Uterus (tissue), 2 donors: ENCODE data around the gene MT3.

Experiments used
- POLR2A ChIP-seq, 2 donors: fragments of 450-650 bp; IDR thresholded peaks; one replicate each; pipeline ENCODE4 v1.6.1; 2016; ENCODE audit warnings: antibody characterized with exemption in 2 of 2, mild to moderate bottlenecking in 1 of 2, moderate library complexity in 1 of 2
- TF ChIP-seq, protein P1 (sequence below), 4 experiments: fragments of 200-600 bp in 2 of 4; fragments of 450-650 bp in 2 of 4; sonication (generic) in 2 of 4; IDR thresholded peaks; one replicate each; pipeline ENCODE4 v1.5.1; 2016 to 2019; ENCODE audit warnings: antibody characterized with exemption in 4 of 4, mild to moderate bottlenecking in 2 of 4, moderate library complexity in 1 of 4

DNA sequence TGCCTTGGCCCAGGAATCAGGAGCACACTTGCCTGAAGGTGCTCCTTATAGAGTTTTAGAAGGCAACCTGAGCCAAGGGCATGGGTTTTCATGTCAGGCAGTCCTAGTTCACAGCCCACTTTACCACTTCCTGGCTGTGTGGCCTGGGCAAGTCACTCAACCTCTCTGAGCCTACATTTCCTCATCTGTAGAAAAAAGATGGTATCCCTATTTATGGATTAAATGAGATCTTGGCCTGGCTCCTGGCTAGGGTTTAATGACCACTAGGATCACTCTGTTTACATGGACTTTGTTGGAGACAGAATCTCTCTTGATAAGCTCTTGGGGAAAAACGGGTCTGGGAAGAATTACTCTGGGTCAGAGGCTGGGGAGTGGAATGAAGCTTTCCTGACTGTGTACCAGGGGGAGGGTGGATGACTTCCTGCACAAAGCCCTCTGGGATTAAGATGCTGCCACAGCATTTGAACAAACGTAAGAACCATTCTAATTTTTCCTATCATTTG lies 21.3 kb downstream of the MT3 start:
- TF ChIP-seq POLR2A (IDR thresholded peaks at IDR 0.05), result no peak
- TF ChIP-seq, protein P1, sequence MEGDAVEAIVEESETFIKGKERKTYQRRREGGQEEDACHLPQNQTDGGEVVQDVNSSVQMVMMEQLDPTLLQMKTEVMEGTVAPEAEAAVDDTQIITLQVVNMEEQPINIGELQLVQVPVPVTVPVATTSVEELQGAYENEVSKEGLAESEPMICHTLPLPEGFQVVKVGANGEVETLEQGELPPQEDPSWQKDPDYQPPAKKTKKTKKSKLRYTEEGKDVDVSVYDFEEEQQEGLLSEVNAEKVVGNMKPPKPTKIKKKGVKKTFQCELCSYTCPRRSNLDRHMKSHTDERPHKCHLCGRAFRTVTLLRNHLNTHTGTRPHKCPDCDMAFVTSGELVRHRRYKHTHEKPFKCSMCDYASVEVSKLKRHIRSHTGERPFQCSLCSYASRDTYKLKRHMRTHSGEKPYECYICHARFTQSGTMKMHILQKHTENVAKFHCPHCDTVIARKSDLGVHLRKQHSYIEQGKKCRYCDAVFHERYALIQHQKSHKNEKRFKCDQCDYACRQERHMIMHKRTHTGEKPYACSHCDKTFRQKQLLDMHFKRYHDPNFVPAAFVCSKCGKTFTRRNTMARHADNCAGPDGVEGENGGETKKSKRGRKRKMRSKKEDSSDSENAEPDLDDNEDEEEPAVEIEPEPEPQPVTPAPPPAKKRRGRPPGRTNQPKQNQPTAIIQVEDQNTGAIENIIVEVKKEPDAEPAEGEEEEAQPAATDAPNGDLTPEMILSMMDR (IDR thresholded peaks at IDR 0.05), result no peak
